SH-SY5Y (cell line): ENCODE results near the gene RNF112.

Experiments
- GATA2 ChIP-seq: IDR thresholded peaks from 2 replicates; pipeline ENCODE4 v1.6.1; 2011; ENCODE audit warnings: mild to moderate bottlenecking, low read depth, low read length
- GATA3 ChIP-seq: IDR thresholded peaks from 2 replicates; pipeline ENCODE4 v1.6.1; 2011; ENCODE audit warnings: low read depth, mild to moderate bottlenecking, low read length, moderate library complexity

GRCh38 chr17:19382531-19383444 is 28.2 kb upstream of the RNF112 start:
- no peak for TF ChIP-seq GATA2
- TF ChIP-seq GATA3: no peak
